GM12891 (cell line): ENCODE measurements around the gene TSHZ3.

ENCODE experiments used
- PAX5 ChIP-seq: IDR thresholded peaks from 2 replicates; pipeline ENCODE4 v1.6.1; 2011; ENCODE audit warnings: low read length, moderate library complexity, mild to moderate bottlenecking; ENCODE audit not compliant: insufficient read depth, severe bottlenecking
- POLR2A ChIP-seq: IDR thresholded peaks from 2 replicates; pipeline ENCODE4 v1.6.1; 2011; ENCODE audit warnings: low read depth, low read length, control low read depth
- POLR2AphosphoS5 ChIP-seq: IDR thresholded peaks from 2 replicates; pipeline ENCODE4 v1.6.1; 2011; ENCODE audit warnings: low read depth, low read length, control low read depth
- SPI1 ChIP-seq: IDR thresholded peaks from 2 replicates; pipeline ENCODE4 v1.6.1; 2011; ENCODE audit warnings: low read depth, low read length, control low read depth
- TAF1 ChIP-seq: IDR thresholded peaks from 2 replicates; pipeline ENCODE4 v1.6.1; 2011; ENCODE audit warnings: low read depth, low read length, control low read depth

DNA sequence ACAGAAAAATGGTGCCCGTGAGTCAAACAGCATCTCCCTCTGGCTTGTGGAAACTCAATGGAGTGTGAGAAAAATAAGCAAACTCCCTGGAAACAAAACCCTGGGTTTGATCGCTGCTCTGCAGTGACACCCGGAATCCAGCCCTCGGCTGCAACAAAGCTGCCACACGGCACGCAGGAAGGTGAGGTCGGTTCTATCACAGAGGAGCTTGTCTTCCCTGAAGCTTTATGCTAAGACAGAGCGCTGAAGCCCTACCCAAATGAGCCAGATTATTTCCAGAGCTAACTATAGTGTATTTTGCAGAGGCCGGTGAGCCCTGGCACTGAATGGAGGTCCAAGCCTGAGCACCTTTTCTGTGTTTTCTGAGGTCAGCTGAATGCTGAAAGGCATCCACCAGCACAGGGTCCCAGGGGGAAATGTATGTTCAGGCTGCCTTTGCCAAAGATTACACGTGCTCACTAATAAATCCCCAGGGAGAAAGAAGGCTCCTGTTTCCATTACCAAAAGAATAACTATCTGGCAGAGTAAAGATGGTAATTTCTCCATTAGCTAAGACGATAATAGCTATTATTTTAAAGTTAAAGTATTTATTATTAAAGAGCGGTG is 77.8 kb downstream of the TSHZ3 start:
- TF ChIP-seq POLR2AphosphoS5 (no peak), POLR2A (no peak), TAF1 (no peak), SPI1 (no peak), PAX5 (no peak)
